22Rv1 (cell line): ENCODE data around the gene PTH2.

Experiments used
- CTCF ChIP-seq: fragments of 450-650 bp; IDR thresholded peaks from 2 replicates; pipeline ENCODE4 v1.5.1; 2017; ENCODE audit warnings: mild to moderate bottlenecking
- ZFX ChIP-seq: fragments of 450-650 bp; IDR thresholded peaks from 2 replicates; pipeline ENCODE4 v1.6.1; 2017; ENCODE audit warnings: antibody characterized with exemption, borderline replicate concordance

GRCh38 chr19:49400029-49400428 is 23.2 kb downstream of the PTH2 start:
- TF ChIP-seq CTCF: no peak
- TF ChIP-seq ZFX: no peak
